22Rv1 (cell line): ENCODE measurements around the gene LRMDA.

ENCODE experiments used
- CTCF ChIP-seq: fragments of 450-650 bp; IDR thresholded peaks from 2 replicates; pipeline ENCODE4 v1.5.1; 2017; ENCODE audit warnings: mild to moderate bottlenecking
- ZFX ChIP-seq: fragments of 450-650 bp; IDR thresholded peaks from 2 replicates; pipeline ENCODE4 v1.6.1; 2017; ENCODE audit warnings: antibody characterized with exemption, borderline replicate concordance

- no peak for TF ChIP-seq ZFX
- TF ChIP-seq CTCF: no peak
Measured at GRCh38 chr10:75569506-75569905, 138.1 kb downstream of the LRMDA start.
